Measurements from ENCODE around the gene GRK4.

GRK4 gene

GRCh38 chr4:3010998-3011397 lies 47.6 kb downstream of the GRK4 start:
- no peak for DNase-seq (ENCODE audit: extremely low read depth in 1 of 2, low read depth in 1 of 2)

DNA sequence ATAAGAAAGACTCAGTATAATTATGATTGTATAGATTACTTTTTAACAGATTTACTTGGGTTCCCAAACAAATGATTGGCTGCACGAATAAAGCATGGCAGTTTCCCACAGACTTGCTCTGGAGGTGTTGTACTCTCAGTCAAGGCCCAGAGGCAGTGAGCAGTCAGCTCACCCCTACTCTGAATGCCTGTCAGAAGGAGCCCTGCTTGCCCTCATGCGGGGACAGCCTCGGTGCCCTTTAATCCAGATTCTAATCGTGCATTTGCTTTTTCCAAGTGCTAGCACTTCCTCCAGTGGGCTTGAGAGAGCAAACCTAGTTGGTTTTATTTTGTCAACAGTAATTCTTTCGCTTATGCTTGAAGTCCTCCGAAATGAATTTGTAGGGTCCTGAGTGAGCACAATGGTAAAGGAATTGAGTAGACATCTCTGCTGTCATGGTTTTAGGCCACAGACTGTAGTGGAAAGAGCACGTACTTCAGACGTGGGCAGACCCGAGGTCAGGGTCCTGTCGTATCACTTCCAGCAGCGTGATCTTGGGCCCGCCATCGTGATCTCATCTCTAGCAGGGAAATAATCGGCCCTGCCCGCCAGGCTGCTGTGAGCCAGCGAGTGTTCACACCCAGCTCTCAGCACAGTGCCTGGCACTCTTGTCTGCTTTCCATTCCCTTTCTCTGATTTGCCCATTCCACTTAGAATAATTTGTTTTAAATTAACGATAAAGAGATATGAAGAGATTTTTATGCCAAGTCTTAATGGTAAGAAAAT lies 48.3 kb downstream of the GRK4 start:
- no peak for DNase-seq (ENCODE audit: extremely low read depth in 1 of 2, low read depth in 1 of 2)

DNA sequence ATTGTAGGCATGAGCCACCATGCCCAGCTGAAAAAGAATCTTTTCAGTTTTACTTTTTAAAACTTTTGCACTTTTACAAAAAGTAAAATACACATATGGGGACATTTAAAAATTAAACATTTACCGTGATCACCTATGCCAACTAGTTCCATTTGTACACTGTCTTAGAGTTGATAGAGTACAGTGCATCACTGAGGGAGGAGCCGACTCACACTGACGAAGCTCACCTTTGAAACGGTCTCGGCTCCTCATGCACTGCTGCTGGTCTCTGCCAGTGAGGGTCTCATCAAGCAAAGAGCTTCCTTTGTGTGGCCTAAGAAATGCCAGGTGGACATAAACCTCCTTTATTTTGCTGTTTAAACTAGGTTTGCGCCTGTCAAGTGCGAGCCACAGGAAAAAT lies 50.0 kb downstream of the GRK4 start:
- DNase-seq (ENCODE audit: extremely low read depth in 1 of 2, low read depth in 1 of 2): no peak

- no peak for DNase-seq (ENCODE audit: extremely low read depth in 1 of 2, low read depth in 1 of 2)
Observed at GRCh38 chr4:3013839-3014350, 50.5 kb downstream of the GRK4 start.

GRCh38 chr4:3016961-3017360 lies 53.6 kb downstream of the GRK4 start:
- no peak for DNase-seq (ENCODE audit: extremely low read depth in 1 of 2, low read depth in 1 of 2)

DNA sequence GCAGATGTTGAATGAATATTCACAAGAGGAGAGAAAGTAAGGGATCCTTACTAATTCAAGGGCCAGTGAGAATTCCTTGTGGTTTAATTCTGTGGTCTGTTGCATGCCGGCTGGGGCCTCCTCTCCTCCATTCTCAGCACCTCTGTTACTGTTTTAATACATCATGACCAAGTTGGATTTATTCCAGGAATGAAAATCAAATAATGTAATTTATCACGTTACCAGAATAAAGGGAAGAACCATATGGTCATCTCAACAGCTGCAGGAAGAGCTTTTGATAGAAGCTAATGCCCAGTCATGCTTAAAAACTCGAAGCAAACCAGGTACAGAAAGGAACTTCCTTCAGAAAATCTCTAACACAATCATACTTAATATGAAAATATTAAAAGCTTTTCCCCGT lies 54.1 kb downstream of the GRK4 start:
- DNase-seq (ENCODE audit: extremely low read depth in 1 of 2, low read depth in 1 of 2): no peak

GRCh38 chr4:3019145-3019846 lies 55.9 kb downstream of the GRK4 start:
- no peak for DNase-seq (ENCODE audit: extremely low read depth in 1 of 2, low read depth in 1 of 2)

DNA sequence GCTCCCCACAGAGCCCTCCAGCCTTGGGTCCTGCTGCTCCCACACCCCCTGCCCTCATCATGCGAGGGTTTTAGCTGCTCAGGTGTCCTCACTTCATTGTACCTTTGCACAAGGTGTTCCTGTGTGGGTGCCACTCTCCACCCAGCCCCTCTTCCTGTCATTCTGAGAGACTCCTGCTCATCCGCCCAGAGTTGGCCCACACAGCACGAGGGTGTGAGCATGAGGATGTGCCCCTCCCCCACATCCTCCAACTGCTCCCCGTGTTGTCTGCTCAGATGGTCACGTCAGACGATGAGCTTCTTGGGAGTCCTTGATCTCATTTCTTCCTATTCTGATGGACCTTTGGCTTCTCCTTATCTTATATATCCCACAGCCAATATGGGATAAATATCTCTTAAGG lies 57.8 kb downstream of the GRK4 start:
- no peak for DNase-seq (ENCODE audit: extremely low read depth in 1 of 2, low read depth in 1 of 2)

GRCh38 chr4:3021627-3022026 lies 58.3 kb downstream of the GRK4 start:
- no peak for DNase-seq (ENCODE audit: extremely low read depth in 1 of 2, low read depth in 1 of 2)

GRCh38 chr4:3022112-3022511 lies 58.7 kb downstream of the GRK4 start:
- no peak for DNase-seq (ENCODE audit: extremely low read depth in 1 of 2, low read depth in 1 of 2)

GRCh38 chr4:3022651-3023050 lies 59.3 kb downstream of the GRK4 start:
- no peak for DNase-seq (ENCODE audit: extremely low read depth in 1 of 2, low read depth in 1 of 2)

DNA sequence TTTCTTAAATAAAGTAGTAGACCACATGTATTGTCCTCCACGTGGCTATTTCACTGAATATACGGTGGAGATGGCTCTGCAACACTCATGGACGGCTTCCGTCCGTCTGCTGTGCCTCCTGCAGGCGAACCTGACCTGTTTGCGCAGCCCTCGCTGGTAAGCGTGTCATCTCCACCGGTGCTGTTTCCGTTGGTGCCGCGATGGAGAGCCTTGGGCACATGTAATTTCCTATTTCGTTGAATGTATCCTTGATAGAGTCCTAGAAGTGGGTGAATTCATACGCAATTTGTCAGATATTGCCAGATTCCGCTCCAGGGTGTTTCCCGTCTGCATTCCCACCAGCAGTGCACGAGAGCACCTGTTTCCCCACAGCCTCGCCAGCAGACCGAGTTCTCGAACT lies 62.5 kb downstream of the GRK4 start:
- no peak for DNase-seq (ENCODE audit: extremely low read depth in 1 of 2, low read depth in 1 of 2)

GRCh38 chr4:3026540-3026939 lies 63.2 kb downstream of the GRK4 start:
- no peak for DNase-seq (ENCODE audit: extremely low read depth in 1 of 2, low read depth in 1 of 2)

GRCh38 chr4:3029464-3029863 lies 66.1 kb downstream of the GRK4 start:
- no peak for DNase-seq (ENCODE audit: extremely low read depth in 1 of 2, low read depth in 1 of 2)

DNA sequence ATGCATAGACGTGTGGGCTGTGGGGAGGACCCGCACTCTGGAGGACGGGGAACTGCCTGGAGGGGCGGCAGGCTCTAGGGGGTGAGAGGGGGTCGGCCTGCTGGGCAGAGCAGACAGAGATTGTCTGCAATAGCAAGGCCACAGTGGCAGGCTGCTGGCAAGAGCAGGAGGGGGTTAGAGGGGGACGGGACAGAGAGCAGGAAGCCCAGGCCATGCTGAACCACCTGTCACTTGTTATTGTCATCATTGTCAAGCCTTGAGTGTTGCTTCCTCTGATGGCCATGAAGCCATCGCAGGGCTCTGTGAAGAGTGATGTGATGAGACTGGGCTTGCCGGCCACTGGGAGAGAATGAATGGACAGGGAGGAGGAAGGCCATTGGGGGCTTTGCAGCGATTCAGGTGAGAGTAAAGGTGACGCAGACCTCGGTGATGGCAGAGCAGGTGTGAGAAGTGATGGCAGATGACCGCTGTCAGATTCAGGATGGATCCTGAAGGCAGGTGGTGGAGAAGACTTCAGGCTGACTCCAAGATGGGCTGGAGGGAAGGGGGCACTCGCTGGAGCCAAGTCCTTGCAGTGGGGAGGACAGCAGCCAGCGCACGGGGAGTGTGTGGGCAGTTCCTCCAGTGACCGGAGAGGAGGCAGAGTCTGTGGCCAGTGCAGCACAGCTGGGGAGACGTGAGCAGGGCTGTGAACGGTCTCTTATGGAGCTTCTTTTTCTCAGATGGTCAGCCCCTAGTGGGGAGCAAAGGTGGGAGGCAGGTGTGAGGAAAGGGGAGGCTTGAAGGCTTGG lies 67.4 kb downstream of the GRK4 start:
- no peak for DNase-seq (ENCODE audit: extremely low read depth in 1 of 2, low read depth in 1 of 2)

GRCh38 chr4:3031357-3032082 lies 68.1 kb downstream of the GRK4 start:
- DNase-seq (ENCODE audit: extremely low read depth in 1 of 2, low read depth in 1 of 2): no peak

DNA sequence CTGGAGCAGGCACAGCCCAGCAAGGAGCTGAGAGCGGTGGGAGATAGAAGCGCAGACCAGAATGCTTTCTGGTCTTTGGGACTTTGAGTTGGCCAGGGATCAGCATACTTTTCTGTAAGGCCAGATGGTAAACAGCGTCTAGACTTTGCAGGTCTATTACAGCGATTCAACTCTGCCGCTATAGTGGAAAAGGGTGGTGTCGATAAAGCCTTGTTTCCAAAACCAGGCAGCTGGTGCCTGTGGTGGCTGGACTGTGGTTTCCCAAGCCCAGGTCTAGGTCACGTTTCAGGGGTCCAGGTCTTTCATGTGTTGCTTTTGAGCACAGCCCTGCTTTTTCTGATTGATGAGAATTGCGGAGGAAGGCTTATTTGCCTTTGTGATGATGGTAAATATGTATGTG lies 70.9 kb downstream of the GRK4 start:
- no peak for DNase-seq (ENCODE audit: extremely low read depth in 1 of 2, low read depth in 1 of 2)

GRCh38 chr4:3035249-3035648 lies 71.9 kb downstream of the GRK4 start:
- no peak for DNase-seq (ENCODE audit: extremely low read depth in 1 of 2, low read depth in 1 of 2)

DNA sequence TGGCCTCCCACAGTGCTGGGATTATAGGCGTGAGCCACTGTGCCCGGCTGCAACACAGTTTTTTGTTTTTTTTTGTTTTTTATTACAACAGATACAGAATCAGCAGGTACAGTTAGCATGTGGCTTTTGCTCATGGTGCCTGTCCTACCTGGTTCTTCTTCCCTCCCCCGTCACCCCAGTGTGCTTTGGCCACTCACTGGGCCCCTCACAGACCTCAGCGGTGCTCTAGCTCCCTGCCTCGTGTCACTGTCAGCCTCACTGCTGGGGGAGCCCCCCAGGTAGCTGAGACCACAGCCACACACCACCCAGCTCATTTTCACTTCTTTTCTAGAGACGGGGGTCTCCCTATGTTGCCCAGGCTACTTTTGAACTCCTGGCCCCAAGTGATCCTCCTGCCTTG lies 72.3 kb downstream of the GRK4 start:
- no peak for DNase-seq (ENCODE audit: extremely low read depth in 1 of 2, low read depth in 1 of 2)

DNA sequence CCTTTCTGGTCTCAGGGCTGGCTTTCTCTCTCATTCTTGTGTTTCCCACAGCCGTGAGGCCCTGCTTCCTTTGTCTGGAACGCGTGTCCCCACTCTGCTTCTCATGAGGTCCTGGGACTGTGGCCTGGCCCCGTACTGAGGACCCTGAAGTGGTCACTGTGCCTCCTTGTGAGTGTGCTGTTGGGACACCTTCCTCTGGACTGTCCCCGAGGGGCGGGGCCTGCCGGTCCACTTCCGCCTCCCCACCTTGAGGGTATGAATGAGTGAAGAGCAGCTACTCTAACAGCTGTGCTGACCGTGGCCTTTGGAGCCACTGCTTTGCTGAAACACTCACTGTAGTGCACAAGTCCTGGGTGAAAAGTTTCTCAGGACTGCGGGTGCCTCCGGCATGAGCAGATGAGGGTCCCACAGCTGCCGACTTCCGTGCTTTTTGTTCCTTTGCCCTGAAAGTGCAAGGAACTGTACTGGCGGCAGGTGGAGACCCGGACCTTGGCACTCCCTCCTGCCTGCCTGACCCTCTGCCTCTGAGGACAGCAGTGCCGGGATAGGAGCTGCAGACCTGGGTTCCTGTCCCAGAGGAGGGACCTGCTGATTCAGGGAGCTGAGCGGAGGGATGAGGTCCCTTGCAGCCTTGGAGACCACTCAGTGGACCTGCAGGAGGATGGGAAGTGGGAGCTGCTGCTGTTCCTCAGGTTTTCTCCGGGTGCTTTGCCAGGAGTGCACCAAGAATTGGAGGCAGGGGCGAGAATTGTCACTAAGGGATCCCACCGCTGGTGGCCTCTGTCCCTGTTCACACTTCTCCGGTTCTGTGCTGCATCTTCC lies 73.0 kb downstream of the GRK4 start:
- DNase-seq (ENCODE audit: extremely low read depth in 1 of 2, low read depth in 1 of 2): no peak

Data from activated CD8-positive, alpha-beta memory T cell treated with anti-CD3 and anti-CD28 coated beads for 1 hour (primary cell).